ENCODE measurements around the gene XRRA1. TPM values are rescaled to one million over a fixed set of nuclear protein-coding genes. Genes with fewer than 3 reads are reported as not detected.

XRRA1 gene
- total RNA-seq: 9.4 and 14.7 TPM in 2 replicates

GRCh38 chr11:74948898-74949752 lies at the start of gene XRRA1, which contains the start of gene SPCS2:
Gene XRRA1, minus strand, starts transcription at chr11:74949091. Its CDS starts 8,213 bp downstream, at chr11:74940878.
Gene SPCS2, plus strand, starts transcription at chr11:74949266. Its CDS starts 20 bp downstream, at chr11:74949286.

DNA sequence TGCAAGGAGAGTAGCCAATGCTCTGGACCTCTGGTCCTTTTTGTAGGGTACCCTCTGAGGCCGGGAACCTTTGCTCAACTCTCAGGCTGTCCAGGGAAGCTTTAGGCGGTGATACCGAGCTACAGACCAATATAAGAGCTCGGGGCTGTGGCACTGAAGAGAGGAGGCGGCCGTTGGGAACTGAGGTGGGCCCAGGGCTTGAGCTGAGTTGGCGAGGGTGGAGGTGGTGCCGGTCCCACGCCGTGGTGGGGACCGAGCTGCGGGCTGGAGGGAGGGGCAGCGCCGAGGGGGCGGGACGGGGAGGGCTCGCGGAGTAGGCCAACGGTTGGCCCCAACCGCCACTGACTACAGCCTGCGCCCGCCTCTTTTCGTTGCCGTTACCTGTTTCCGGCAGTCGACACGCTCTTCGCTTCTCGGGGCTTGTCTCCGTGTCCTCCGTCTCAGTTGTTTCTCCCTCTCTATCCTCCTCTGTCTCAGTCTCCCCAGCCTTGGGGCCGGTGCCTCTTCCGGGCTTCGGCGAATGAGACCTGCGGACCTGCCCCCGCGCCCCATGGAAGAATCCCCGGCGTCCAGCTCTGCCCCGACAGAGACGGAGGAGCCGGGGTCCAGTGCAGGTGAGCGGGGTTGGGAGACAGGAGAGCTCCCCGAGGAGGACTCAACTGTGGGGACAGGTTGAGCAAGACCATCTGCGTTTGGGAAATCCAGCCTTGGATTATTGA lies 39.8 kb upstream of the XRRA1 start, which contains the start of gene NEU3:
NEU3 (plus strand) TSS at position 393 of the 719 bp plus-strand sequence; CDS start at position 521, 128 bp downstream.

Other genes with a start within 250 kb of the XRRA1 start
- gene CHRDL2, start 217.7 kb downstream of the XRRA1 start, total RNA-seq: not detected in 2 replicates
- gene RNF169, start 200.2 kb downstream of the XRRA1 start, total RNA-seq: 38.6 and 38.8 TPM in 2 replicates
- gene SPCS2, start 175 bp upstream of the XRRA1 start, total RNA-seq: 23.1 and 48.4 TPM in 2 replicates
- gene NEU3, start 39.8 kb upstream of the XRRA1 start, total RNA-seq: 6.9 and 7.7 TPM in 2 replicates
- not detected in 2 replicates for gene OR2AT4, start 147.8 kb upstream of the XRRA1 start, total RNA-seq
- 0.12 and 1.2 TPM in 2 replicates for gene SLCO2B1, start 202.0 kb upstream of the XRRA1 start, total RNA-seq

Measured in uterine smooth muscle cell (primary cell).